Mesendoderm (in vitro differentiated cells): Measurements from ENCODE around the gene FLVCR1.
"Not testable (repeated sequence)": the region's sequence is repeated elsewhere in the genome, so short reads cannot be mapped to it uniquely, and the experiment has no call there.

Experiments
- DNase-seq: peaks from one replicate; pipeline ENCODE4 v3.0.0; 2013
- H2AK5ac ChIP-seq: 2 replicates; pipeline ENCODE4 v1.6.1; 2013; ENCODE audit warnings: low read length, inconsistent platforms
- H2BK120ac ChIP-seq: 2 replicates; pipeline ENCODE4 v1.6.1; 2013; ENCODE audit warnings: low read depth, mild to moderate bottlenecking, low read length, moderate library complexity, mixed read lengths
- H2BK15ac ChIP-seq: replicated peaks from 2 replicates; pipeline ENCODE4 v1.6.1; 2013; ENCODE audit warnings: low read depth, mild to moderate bottlenecking, moderate library complexity
- H2BK5ac ChIP-seq: 2 replicates; pipeline ENCODE4 v1.6.1; 2013; ENCODE audit warnings: low read length, inconsistent platforms
- H3K18ac ChIP-seq: 2 replicates; pipeline ENCODE4 v1.6.1; 2013; ENCODE audit warnings: mild to moderate bottlenecking, low read length, mixed read lengths
- H3K23ac ChIP-seq: one replicate; pipeline ENCODE4 v1.6.1; 2013; ENCODE audit warnings: low read length
- H3K27ac ChIP-seq: 2 replicates; pipeline ENCODE4 v1.5.1; 2013; ENCODE audit warnings: low read depth, mild to moderate bottlenecking, inconsistent platforms, low read length, moderate library complexity
- H3K27me3 ChIP-seq: 2 replicates; pipeline ENCODE4 v1.6.1; 2013; ENCODE audit warnings: low read length, control low read depth, mild to moderate bottlenecking, inconsistent platforms; ENCODE audit not compliant: insufficient read depth, poor library complexity
- H3K36me3 ChIP-seq: 2 replicates; pipeline ENCODE4 v1.6.1; 2013; ENCODE audit warnings: low read length, inconsistent platforms; ENCODE audit not compliant: control insufficient read depth, insufficient read depth
- H3K4ac ChIP-seq: one replicate; pipeline ENCODE4 v1.6.1; 2013; ENCODE audit warnings: low read depth, mild to moderate bottlenecking, low read length, moderate library complexity
- H3K4me1 ChIP-seq: 2 replicates; pipeline ENCODE4 v1.6.1; 2013; ENCODE audit warnings: low read depth, low read length, inconsistent platforms; ENCODE audit not compliant: control insufficient read depth
- H3K4me2 ChIP-seq: 2 replicates; pipeline ENCODE4 v1.6.1; 2013; ENCODE audit warnings: low read length
- H3K4me3 ChIP-seq: 2 replicates; pipeline ENCODE4 v1.5.1; 2013; ENCODE audit warnings: mild to moderate bottlenecking, low read length
- H3K56ac ChIP-seq: one replicate; pipeline ENCODE4 v1.6.1; 2013; ENCODE audit warnings: low read length
- H3K79me1 ChIP-seq: 2 replicates; pipeline ENCODE4 v1.6.1; 2013; ENCODE audit warnings: low read length, inconsistent platforms
- H3K79me2 ChIP-seq: 2 replicates; pipeline ENCODE4 v1.6.1; 2013; ENCODE audit warnings: mild to moderate bottlenecking, low read length; ENCODE audit not compliant: control insufficient read depth, insufficient read depth
- H3K9ac ChIP-seq: 2 replicates; pipeline ENCODE4 v1.6.1; 2013; ENCODE audit warnings: low read length, inconsistent platforms
- H4K5ac ChIP-seq: one replicate; pipeline ENCODE4 v1.6.1; 2013; ENCODE audit warnings: low read length
- H4K8ac ChIP-seq: one replicate; pipeline ENCODE4 v1.6.1; 2013; ENCODE audit warnings: low read depth, mild to moderate bottlenecking, control low read depth, low read length, moderate library complexity
- WGBS: extraction: QIAGEN DNeasy Blood & Tissue Kit; methylation state at CpG from one replicate; pipeline ENCODE4 v1.1.7; 2013; ENCODE audit warnings: low lambda C conversion rate, missing lambda C conversion rate; ENCODE audit not compliant: insufficient coverage; ENCODE audit errors: extremely low coverage; 5-methylcytosine and 5-hydroxymethylcytosine counted together

Gene FLVCR1

GRCh38 chr1:212862111-212862690 lies 4.1 kb downstream of the FLVCR1 start:
- no peak overlapping the region for H3K4ac ChIP-seq
- no peak overlapping the region for H2BK5ac ChIP-seq
- H2BK120ac ChIP-seq, result no peak overlapping the region
- peaks cover 1% of the 10 kb centered on the region for H3K36me3 ChIP-seq
- H3K4me2 ChIP-seq, result no peak overlapping the region
- no peak overlapping the region for H3K56ac ChIP-seq
- H3K9ac ChIP-seq, result no peak overlapping the region
- no CpG with 5 or more reads among the region's 2 CpGs for WGBS
- no peak overlapping the region for H4K8ac ChIP-seq
- H3K27me3 ChIP-seq, result no peaks in the 10 kb centered on the region
- no peak overlapping the region for H3K27ac ChIP-seq
- H3K18ac ChIP-seq, result no peak overlapping the region
- H4K5ac ChIP-seq, result no peak overlapping the region
- no peaks in the 10 kb centered on the region for H3K79me1 ChIP-seq
- DNase-seq, result no peak
- no peaks in the 10 kb centered on the region for H3K4me1 ChIP-seq
- peaks cover 54% of the 10 kb centered on the region for H3K79me2 ChIP-seq
- H3K23ac ChIP-seq, result no peak overlapping the region
- no peak overlapping the region for H2BK15ac ChIP-seq
- no peak overlapping the region for H3K4me3 ChIP-seq
- H2AK5ac ChIP-seq, result no peak overlapping the region

- not testable (repeated sequence) for H2BK120ac ChIP-seq, H3K9ac ChIP-seq, H3K4me1 ChIP-seq, H3K18ac ChIP-seq, DNase-seq, H3K79me1 ChIP-seq, H3K36me3 ChIP-seq, H4K5ac ChIP-seq, H3K4me2 ChIP-seq, H2BK5ac ChIP-seq, H4K8ac ChIP-seq, H3K27ac ChIP-seq, H3K4me3 ChIP-seq, H3K23ac ChIP-seq, H2BK15ac ChIP-seq, H2AK5ac ChIP-seq, H3K27me3 ChIP-seq, H3K56ac ChIP-seq, H3K4ac ChIP-seq
- WGBS, result no CpG with 5 or more reads among the region's 10 CpGs
- peaks cover 53% of the 10 kb centered on the region for H3K79me2 ChIP-seq
Observed at GRCh38 chr1:212863345-212863744, 5.3 kb downstream of the FLVCR1 start.

GRCh38 chr1:212864201-212864600 lies 6.1 kb downstream of the FLVCR1 start:
- WGBS, result no CpG with 5 or more reads among the region's 4 CpGs
- Histone ChIP-seq H3K18ac (no peak overlapping the region), H3K27me3 (no peaks in the 10 kb centered on the region), H3K4me2 (no peak overlapping the region), H3K23ac (no peak overlapping the region), H2AK5ac (no peak overlapping the region), H3K79me1 (no peaks in the 10 kb centered on the region), H2BK5ac (no peak overlapping the region), H3K4me3 (no peak overlapping the region), H3K4ac (no peak overlapping the region), H3K9ac (no peak overlapping the region), H4K5ac (no peak overlapping the region), H4K8ac (no peak overlapping the region), H3K56ac (no peak overlapping the region), H3K36me3 (peaks cover 1% of the 10 kb centered on the region), H3K27ac (no peak overlapping the region), H2BK120ac (no peak overlapping the region), H3K4me1 (no peaks in the 10 kb centered on the region), H3K79me2 (peaks cover 45% of the 10 kb centered on the region), H2BK15ac (no peak overlapping the region)
- no peak for DNase-seq

DNA sequence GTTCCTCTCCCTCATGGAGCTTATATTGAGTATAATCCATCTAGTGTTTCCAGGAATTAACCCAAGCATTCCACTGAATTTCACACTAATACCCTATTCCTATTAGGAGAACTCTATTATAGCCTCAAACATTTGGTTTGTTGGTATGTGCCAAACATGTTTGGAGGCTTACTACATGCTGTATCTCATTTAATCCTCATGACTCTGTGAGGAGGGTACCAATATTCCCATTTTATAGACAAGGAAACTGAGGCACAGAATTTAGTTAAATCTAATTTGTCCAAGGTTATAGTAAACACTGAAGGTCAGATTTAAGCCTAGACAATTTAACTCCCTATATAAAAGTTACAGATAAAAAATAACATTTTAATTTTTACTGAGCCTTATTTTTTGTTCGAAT lies 9.1 kb downstream of the FLVCR1 start:
- Histone ChIP-seq H3K18ac (no peak overlapping the region), H3K4me3 (no peak overlapping the region), H3K9ac (no peak overlapping the region), H2BK120ac (no peak overlapping the region), H3K36me3 (peaks cover 5% of the 10 kb centered on the region), H3K27ac (no peak overlapping the region), H2BK5ac (no peak overlapping the region), H3K79me2 (peaks cover 20% of the 10 kb centered on the region), H3K4me2 (no peak overlapping the region), H3K4ac (no peak overlapping the region), H3K27me3 (no peaks in the 10 kb centered on the region), H3K4me1 (no peaks in the 10 kb centered on the region), H4K5ac (no peak overlapping the region), H3K56ac (no peak overlapping the region), H3K79me1 (no peaks in the 10 kb centered on the region), H2AK5ac (no peak overlapping the region), H4K8ac (no peak overlapping the region), H3K23ac (no peak overlapping the region), H2BK15ac (no peak overlapping the region)
- DNase-seq, result no peak
- WGBS, result no CpG with 5 or more reads among the region's 1 CpG

GRCh38 chr1:212871976-212872375 lies 13.9 kb downstream of the FLVCR1 start:
- Histone ChIP-seq H2BK15ac (no peak overlapping the region), H3K9ac (no peak overlapping the region), H3K79me1 (no peaks in the 10 kb centered on the region), H3K18ac (no peak overlapping the region), H4K8ac (no peak overlapping the region), H3K4me3 (no peak overlapping the region), H3K23ac (no peak overlapping the region), H3K4me2 (no peak overlapping the region), H3K36me3 (peaks cover 8% of the 10 kb centered on the region), H2BK5ac (no peak overlapping the region), H3K27ac (no peak overlapping the region), H3K27me3 (no peaks in the 10 kb centered on the region), H3K4me1 (no peaks in the 10 kb centered on the region), H3K4ac (no peak overlapping the region), H3K56ac (no peak overlapping the region), H2BK120ac (no peak overlapping the region), H2AK5ac (no peak overlapping the region), H3K79me2 (peaks cover 5% of the 10 kb centered on the region), H4K5ac (no peak overlapping the region)
- WGBS, result no CpG with 5 or more reads among the region's 1 CpG
- DNase-seq, result no peak

GRCh38 chr1:212873518-212873917 lies 15.4 kb downstream of the FLVCR1 start:
- H3K79me1 ChIP-seq, result no peaks in the 10 kb centered on the region
- no peak overlapping the region for H2BK15ac ChIP-seq
- H3K36me3 ChIP-seq, result peaks cover 8% of the 10 kb centered on the region
- H3K56ac ChIP-seq, result no peak overlapping the region
- H3K23ac ChIP-seq, result no peak overlapping the region
- H3K4me3 ChIP-seq, result no peak overlapping the region
- no peak overlapping the region for H2BK120ac ChIP-seq
- H3K4me2 ChIP-seq, result no peak overlapping the region
- H4K8ac ChIP-seq, result no peak overlapping the region
- H3K18ac ChIP-seq, result no peak overlapping the region
- H3K4ac ChIP-seq, result no peak overlapping the region
- no peak overlapping the region for H4K5ac ChIP-seq
- no CpG with 5 or more reads among the region's 2 CpGs for WGBS
- no peaks in the 10 kb centered on the region for H3K27me3 ChIP-seq
- no peak for DNase-seq
- H3K4me1 ChIP-seq, result no peaks in the 10 kb centered on the region
- H2AK5ac ChIP-seq, result no peak overlapping the region
- peaks cover 5% of the 10 kb centered on the region for H3K79me2 ChIP-seq
- H3K27ac ChIP-seq, result no peak overlapping the region
- no peak overlapping the region for H2BK5ac ChIP-seq
- no peak overlapping the region for H3K9ac ChIP-seq
